ENCODE results near the gene SMIM10L1. TPM values are rescaled to one million over a fixed set of nuclear protein-coding genes. Genes with fewer than 3 reads are reported as not detected.
A peak's percentile ranks its signal among the peaks of the same experiment; 100 is the strongest.

Gene SMIM10L1
- total RNA-seq, 2 donors from 2014 or later: 3.6 to 5.9 TPM

GRCh38 chr12:11147420-11147819 lies 23.6 kb upstream of the SMIM10L1 start:
- DNase-seq (no peak), ATAC-seq (no peak)
- Histone ChIP-seq H3K27me3 (no peaks in the 10 kb centered on the region), H3K27ac (no peak overlapping the region), H3K9me3 (peaks cover 0 to 17% (median 0%) of the 10 kb centered on the region in 3 donors), H3K4me3 (no peak overlapping the region), H3K36me3 (replicated peaks in 1 of 2; ENCODE audit: insufficient read depth in 1 of 2, low read depth in 2 of 2) (no peaks in the 10 kb centered on the region), H3K4me1 (no peaks in the 10 kb centered on the region)
- 94 to 97% methylated on average over 1 of the region's 1 CpG for WGBS, 2 donors
- no peak for TF ChIP-seq CTCF (IDR thresholded peaks at IDR 0.05)
- no peak for TF ChIP-seq POLR2A (IDR thresholded peaks at IDR 0.05)
- intact Hi-C loops (cut with DNase I): no loop called here

GRCh38 chr12:11150832-11151231 lies 20.2 kb upstream of the SMIM10L1 start:
- H3K36me3 ChIP-seq (replicated peaks in 1 of 2; ENCODE audit: insufficient read depth in 1 of 2, low read depth in 2 of 2): no peaks in the 10 kb centered on the region
- TF ChIP-seq POLR2A (IDR thresholded peaks at IDR 0.05) (no peak), CTCF (IDR thresholded peaks at IDR 0.05) (no peak)
- WGBS, 2 donors: 13 to 18% methylated on average over 1 of the region's 1 CpG
- DNase-seq: no peak
- no peaks in the 10 kb centered on the region for H3K9me3 ChIP-seq
- H3K27me3 ChIP-seq: no peaks in the 10 kb centered on the region
- H3K4me3 ChIP-seq: no peak overlapping the region
- H3K27ac ChIP-seq: no peak overlapping the region
- no peak for ATAC-seq
- intact Hi-C loops (cut with DNase I): no loop called here
- no peaks in the 10 kb centered on the region for H3K4me1 ChIP-seq

- Histone ChIP-seq H3K36me3 (replicated peaks in 1 of 2; ENCODE audit: insufficient read depth in 1 of 2, low read depth in 2 of 2) (no peaks in the 10 kb centered on the region), H3K27ac (no peak overlapping the region), H3K4me1 (no peaks in the 10 kb centered on the region), H3K27me3 (no peaks in the 10 kb centered on the region), H3K9me3 (no peaks in the 10 kb centered on the region), H3K4me3 (no peak overlapping the region)
- no peak for DNase-seq
- TF ChIP-seq POLR2A (IDR thresholded peaks at IDR 0.05): no peak
- TF ChIP-seq CTCF (IDR thresholded peaks at IDR 0.05): no peak
- 93 to 94% methylated on average over 2 of the region's 2 CpGs for WGBS, 2 donors
- no peak for ATAC-seq
- intact Hi-C loops (cut with DNase I): no loop called here
Observed at GRCh38 chr12:11152725-11153124, 18.3 kb upstream of the SMIM10L1 start.

GRCh38 chr12:11154400-11154925 lies 16.5 kb upstream of the SMIM10L1 start:
- H3K36me3 ChIP-seq (replicated peaks in 1 of 2; ENCODE audit: insufficient read depth in 1 of 2, low read depth in 2 of 2): no peaks in the 10 kb centered on the region
- no peak for TF ChIP-seq CTCF (IDR thresholded peaks at IDR 0.05)
- no peak for TF ChIP-seq POLR2A (IDR thresholded peaks at IDR 0.05)
- no peak overlapping the region for H3K4me3 ChIP-seq
- intact Hi-C loops (cut with DNase I): no loop called here
- DNase-seq (no peak), ATAC-seq (no peak)
- no peak overlapping the region for H3K27ac ChIP-seq
- peaks cover 5% of the 10 kb centered on the region for H3K4me1 ChIP-seq
- H3K9me3 ChIP-seq: no peaks in the 10 kb centered on the region
- 92 to 97% methylated on average over 1 of the region's 1 CpG for WGBS, 2 donors
- no peaks in the 10 kb centered on the region for H3K27me3 ChIP-seq

- DNase-seq: no peak
- TF ChIP-seq POLR2A (IDR thresholded peaks at IDR 0.05): no peak
- no peak for ATAC-seq
- Histone ChIP-seq H3K9me3 (no peaks in the 10 kb centered on the region), H3K27me3 (no peaks in the 10 kb centered on the region), H3K27ac (peak overlapping the region in 1 of 4 donors; percentile 13), H3K4me1 (peaks cover 8% of the 10 kb centered on the region), H3K36me3 (replicated peaks in 1 of 2; ENCODE audit: insufficient read depth in 1 of 2, low read depth in 2 of 2) (no peaks in the 10 kb centered on the region), H3K4me3 (no peak overlapping the region)
- 24 to 32% methylated on average over 5 of the region's 5 CpGs for WGBS, 2 donors
- intact Hi-C loops (cut with DNase I): no loop called here
Observed at GRCh38 chr12:11158885-11159444, 12.0 kb upstream of the SMIM10L1 start.

Measured in body of pancreas (tissue), 4 donors.